Bronchial epithelial cell (primary cell): ENCODE results near the gene MMP20. TPM values are rescaled to one million over a fixed set of nuclear protein-coding genes. Genes with fewer than 3 reads are reported as not detected.

Source experiments
- DNase-seq: peaks from one replicate; pipeline ENCODE4 v3.0.0-alpha.2; 2010; ENCODE audit warnings: low read depth
- FAIRE-seq: peaks from 2 replicates; lab custom pipeline; 2011; peaks lifted over from hg19 to GRCh38; lab: Jason Lieb, UNC
- H3K27me3 ChIP-seq: 2 replicates; pipeline ENCODE4 v1.5.1; 2011; ENCODE audit warnings: low read length; ENCODE audit not compliant: control insufficient read depth, insufficient read depth
- H3K36me3 ChIP-seq: 2 replicates; pipeline ENCODE4 v1.5.1; 2011; ENCODE audit warnings: low read length; ENCODE audit not compliant: control insufficient read depth, insufficient read depth
- H3K4me3 ChIP-seq: 2 replicates; pipeline ENCODE4 v1.5.1; 2011; ENCODE audit warnings: mild to moderate bottlenecking, low read depth, low read length, control low read depth
- CTCF ChIP-seq: IDR thresholded peaks from 2 replicates; pipeline ENCODE4 v1.5.1; 2011; ENCODE audit warnings: mild to moderate bottlenecking, moderate library complexity, low read length, control low read depth, inconsistent platforms; ENCODE audit not compliant: insufficient read depth, severe bottlenecking
- total RNA-seq: library from RNA; depleted of rRNA; stranded (reverse); fragments of >200 nt; gene quantifications from 2 replicates; pipeline ENCODE4 v1.2.1, GENCODE V29; 2014

Gene MMP20
- total RNA-seq, 1 donor from 2014 or later, result not detected

DNA sequence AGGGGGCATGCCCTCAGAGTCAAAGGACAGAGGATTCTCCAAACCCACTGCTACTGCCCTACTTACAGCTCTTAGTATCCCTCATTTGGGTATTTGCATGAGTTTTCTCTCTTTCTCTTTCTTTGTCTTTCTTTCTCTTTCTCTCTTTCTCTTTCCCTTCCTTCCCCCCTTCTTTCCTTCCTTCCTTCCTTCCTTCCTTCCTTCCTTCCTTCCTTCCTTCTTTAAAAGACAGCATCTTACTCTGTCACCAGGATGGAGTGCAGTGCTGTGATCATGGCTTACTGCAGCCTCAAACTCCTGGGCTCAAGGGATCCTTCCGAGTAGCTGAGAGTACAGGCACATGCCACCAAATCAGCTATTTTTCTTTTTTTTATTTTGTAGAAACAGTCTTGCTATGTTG is 80.5 kb downstream of the MMP20 start:
- no peak for TF ChIP-seq CTCF
- FAIRE-seq, result no peak
- DNase-seq, result no peak

GRCh38 chr11:102539567-102539966 is 85.6 kb downstream of the MMP20 start:
- Histone ChIP-seq H3K4me3 (no peak overlapping the region), H3K36me3 (no peaks in the 10 kb centered on the region), H3K27me3 (no peaks in the 10 kb centered on the region)
- no peak for FAIRE-seq
- DNase-seq, result no peak
- no peak for TF ChIP-seq CTCF

More for the DNA sequence above, 80.5 kb downstream of the MMP20 start:
- Histone ChIP-seq H3K4me3 (no peak overlapping the region), H3K27me3 (no peaks in the 10 kb centered on the region), H3K36me3 (no peaks in the 10 kb centered on the region)

DNA sequence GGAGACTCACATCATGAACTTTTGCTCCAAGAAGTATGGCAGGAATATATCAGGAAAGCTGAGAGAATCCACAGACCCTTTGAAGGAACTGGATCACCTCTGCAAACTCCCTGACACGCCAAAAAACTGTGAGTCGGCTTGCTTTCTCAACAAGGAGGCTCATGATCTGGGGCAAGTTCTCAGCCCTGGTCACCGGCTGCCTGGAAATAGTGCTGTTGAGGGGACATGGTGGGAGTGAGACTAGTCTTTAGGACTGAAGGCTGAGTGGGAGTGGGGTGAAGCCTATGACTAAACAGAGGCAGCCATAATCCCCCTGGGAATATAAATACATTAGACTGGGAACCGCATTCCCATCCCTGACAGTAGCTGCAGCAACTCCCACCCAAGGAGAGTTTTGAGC is 86.2 kb downstream of the MMP20 start:
- DNase-seq (no peak), FAIRE-seq (no peak)
- H3K4me3 ChIP-seq, result no peak overlapping the region
- no peak for TF ChIP-seq CTCF
- H3K36me3 ChIP-seq, result no peaks in the 10 kb centered on the region
- no peaks in the 10 kb centered on the region for H3K27me3 ChIP-seq

DNA sequence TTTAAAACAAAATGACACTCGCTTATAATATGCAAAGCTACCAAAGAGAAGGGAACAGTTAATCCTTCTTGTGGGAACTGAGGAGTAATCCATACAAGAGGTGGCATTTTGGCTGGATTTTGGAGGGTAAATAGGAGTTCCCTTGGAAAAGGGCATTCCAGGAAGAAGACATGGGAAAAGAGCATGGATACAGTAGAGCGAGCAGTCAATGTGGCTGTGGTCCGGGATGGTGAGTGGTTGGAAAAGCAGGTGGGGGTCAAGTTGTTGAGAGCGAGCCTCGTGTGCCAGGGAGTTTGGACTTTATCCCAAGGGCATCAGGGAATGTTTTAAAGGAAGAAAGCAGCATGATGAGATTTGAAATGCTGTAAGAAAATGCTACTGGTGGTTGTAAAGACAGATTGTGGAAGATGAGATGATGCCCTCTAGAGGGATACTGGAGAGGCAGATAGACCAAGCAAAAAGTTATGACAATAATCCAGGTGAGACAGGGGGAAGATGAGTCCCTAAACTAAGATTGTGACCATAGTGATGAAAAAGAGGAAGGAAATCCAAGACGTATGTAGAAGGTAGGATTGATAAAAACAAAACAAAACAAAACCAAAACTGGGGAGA is 90.8 kb downstream of the MMP20 start:
- FAIRE-seq, result peak; percentile 28
- TF ChIP-seq CTCF, result peak; percentile 35

DNA sequence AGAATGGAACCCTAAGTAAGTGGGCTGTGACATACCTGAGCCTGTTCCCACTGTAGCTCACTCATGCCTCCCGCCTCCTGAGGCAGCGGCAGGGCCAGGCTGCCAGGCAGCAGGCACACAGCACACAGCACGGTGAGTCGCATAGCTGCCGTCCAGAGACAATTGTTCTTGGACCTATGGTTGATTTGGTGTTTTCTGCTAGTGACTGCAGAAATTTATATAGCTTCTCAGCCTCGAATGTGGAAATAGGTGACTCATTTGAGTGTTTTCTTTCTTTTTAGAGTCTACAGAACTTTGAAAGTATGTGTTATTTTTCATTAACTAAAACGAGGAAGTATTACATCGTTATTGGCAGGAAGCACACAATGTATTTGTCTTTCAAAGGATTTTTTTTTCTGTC is 94.6 kb downstream of the MMP20 start, which contains the start of gene MMP7:
Gene MMP7, minus strand, starts transcription at position 190 of the 400 bp plus-strand sequence. Its CDS starts 47 bp downstream, at position 143.
- FAIRE-seq (no peak), DNase-seq (peak; percentile 61)
- no peaks in the 10 kb centered on the region for H3K27me3 ChIP-seq
- no peaks in the 10 kb centered on the region for H3K36me3 ChIP-seq
- H3K4me3 ChIP-seq, result no peak within 1 kb of the TSS
- TF ChIP-seq CTCF, result no peak

More for the DNA sequence above, 90.8 kb downstream of the MMP20 start:
- H3K4me3 ChIP-seq, result no peak overlapping the region
- H3K36me3 ChIP-seq, result no peaks in the 10 kb centered on the region
- no peak for DNase-seq
- H3K27me3 ChIP-seq, result no peaks in the 10 kb centered on the region

DNA sequence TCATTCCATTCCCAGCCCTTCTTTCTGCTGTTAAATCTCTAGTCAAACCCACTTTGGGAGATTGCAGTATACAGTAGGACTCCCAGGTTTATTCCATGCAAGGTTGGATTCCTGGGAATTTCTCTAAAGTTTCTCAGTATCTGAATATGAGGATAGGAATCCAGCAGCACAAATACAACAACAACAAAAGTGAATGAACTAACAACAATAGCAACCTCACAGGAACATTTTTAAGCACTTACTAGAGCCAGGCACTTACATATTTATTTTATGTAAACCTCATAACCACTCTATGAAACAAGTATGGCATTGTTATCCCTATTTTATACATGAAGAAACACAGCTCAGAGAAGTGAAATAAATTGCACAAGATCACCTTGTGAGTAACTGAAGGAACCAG is 96.5 kb downstream of the MMP20 start:
- H3K36me3 ChIP-seq, result no peaks in the 10 kb centered on the region
- FAIRE-seq, result no peak
- H3K4me3 ChIP-seq, result no peak overlapping the region
- no peak for TF ChIP-seq CTCF
- no peaks in the 10 kb centered on the region for H3K27me3 ChIP-seq
- DNase-seq, result no peak
